ENCODE measurements around the gene TBC1D24.

The TBC1D24 gene

DNA sequence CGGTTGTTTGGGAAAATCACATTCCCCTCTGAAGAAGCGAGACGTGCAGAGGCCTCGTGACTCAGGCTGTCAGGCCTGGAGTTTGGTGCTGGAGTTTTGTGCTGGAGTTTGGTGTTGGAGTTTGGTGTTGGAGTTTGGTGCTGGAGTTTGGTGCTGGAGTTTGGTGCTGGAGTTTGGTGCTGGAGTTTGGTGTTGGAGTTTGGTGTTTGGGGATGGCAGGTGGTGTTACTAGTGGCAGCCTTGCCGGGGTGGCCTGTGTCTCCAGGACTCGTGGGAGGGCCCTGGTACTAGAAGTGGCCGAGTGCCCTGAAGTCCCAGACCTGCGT is 12.6 kb downstream of the TBC1D24 start:
- Mint-ChIP-seq H3K4me3 (peak overlapping the region; percentile 75 to 80), H3K27me3 (no peaks in the 10 kb centered on the region), H3K4me1 (peaks cover 25 to 27% of the 10 kb centered on the region in 2 donors), H3K36me3 (peaks cover 0 to 13% of the 10 kb centered on the region in 2 donors), H3K27ac (peak overlapping the region; percentile 95), H3K9me3 (no peaks in the 10 kb centered on the region)
- ATAC-seq (replicated peaks): no peak
- DNase-seq: no peak

DNA sequence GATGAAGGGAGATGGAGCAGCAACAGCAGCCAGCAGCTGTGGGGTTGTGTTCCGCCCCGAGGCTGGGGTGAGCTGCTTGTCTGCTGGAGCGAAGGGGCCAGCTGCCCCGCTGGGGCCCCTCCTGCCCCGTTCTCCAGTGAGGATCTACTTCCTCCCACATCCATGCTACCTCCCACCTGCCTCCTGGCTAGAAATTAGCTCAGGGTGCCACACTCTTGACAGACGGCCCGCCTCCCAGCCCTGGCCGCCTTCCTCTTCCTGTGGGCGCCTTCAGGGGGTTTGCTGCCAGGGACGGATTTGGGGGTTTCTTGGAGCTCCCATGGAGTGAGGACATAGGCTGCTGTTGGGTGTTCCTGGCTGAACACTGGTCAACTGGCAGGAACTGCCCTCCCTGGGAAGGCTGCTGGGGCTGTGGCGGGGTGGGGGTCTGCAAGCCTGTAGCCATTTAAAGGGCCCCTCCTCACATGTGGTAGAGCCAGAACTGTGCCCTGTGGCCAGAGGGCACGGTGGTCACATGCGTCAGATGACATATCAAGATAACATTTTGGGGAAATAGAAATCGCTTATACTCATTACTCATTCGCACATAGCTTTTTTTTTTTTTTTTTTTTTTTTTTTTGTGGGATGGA is 13.1 kb downstream of the TBC1D24 start:
- H3K36me3 Mint-ChIP-seq: peaks cover 0 to 10% of the 10 kb centered on the region in 2 donors
- H3K9me3 Mint-ChIP-seq: no peaks in the 10 kb centered on the region
- peak overlapping the region; percentile 75 to 80 for H3K4me3 Mint-ChIP-seq
- no peak for ATAC-seq (replicated peaks)
- peaks cover 23 to 25% of the 10 kb centered on the region in 2 donors for H3K4me1 Mint-ChIP-seq
- H3K27ac Mint-ChIP-seq: peak overlapping the region; percentile 95
- H3K27me3 Mint-ChIP-seq: no peaks in the 10 kb centered on the region
- no peak for DNase-seq

- H3K4me1 Mint-ChIP-seq: peaks cover 20% of the 10 kb centered on the region in 2 donors
- H3K9me3 Mint-ChIP-seq: no peaks in the 10 kb centered on the region
- no peak overlapping the region for H3K27ac Mint-ChIP-seq
- H3K36me3 Mint-ChIP-seq: peaks cover 0 to 10% of the 10 kb centered on the region in 2 donors
- no peaks in the 10 kb centered on the region for H3K27me3 Mint-ChIP-seq
- no peak for DNase-seq
- ATAC-seq (replicated peaks): no peak
- no peak overlapping the region for H3K4me3 Mint-ChIP-seq
Measured at GRCh38 chr16:2489581-2489980, 14.7 kb downstream of the TBC1D24 start.

GRCh38 chr16:2490190-2491105 is 15.5 kb downstream of the TBC1D24 start:
- peaks cover 0 to 10% of the 10 kb centered on the region in 2 donors for H3K36me3 Mint-ChIP-seq
- peaks cover 17 to 19% of the 10 kb centered on the region in 2 donors for H3K4me1 Mint-ChIP-seq
- no peak for DNase-seq
- no peak for ATAC-seq (replicated peaks)
- no peak overlapping the region for H3K4me3 Mint-ChIP-seq
- H3K27me3 Mint-ChIP-seq: no peaks in the 10 kb centered on the region
- H3K9me3 Mint-ChIP-seq: no peaks in the 10 kb centered on the region
- H3K27ac Mint-ChIP-seq: no peak overlapping the region

DNA sequence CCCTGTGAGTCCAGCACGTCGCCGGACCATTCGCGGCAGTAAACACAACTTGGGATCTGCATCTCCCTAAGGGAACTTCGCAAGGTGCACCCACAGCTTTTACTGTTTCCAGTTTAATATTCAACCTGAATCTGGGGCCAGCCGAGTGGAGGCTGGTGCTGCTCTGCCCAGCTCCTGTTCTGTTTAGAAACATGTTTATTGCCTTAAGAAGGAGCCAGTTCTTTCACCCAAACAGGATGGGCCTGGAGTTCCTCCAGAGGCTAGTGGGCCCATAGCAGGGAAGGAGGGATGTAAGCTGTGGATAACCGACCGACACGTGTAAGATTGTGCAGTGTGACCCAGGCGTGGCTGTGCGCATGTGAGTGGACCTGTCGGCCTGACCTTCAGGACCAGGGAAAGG is 17.4 kb downstream of the TBC1D24 start:
- peaks cover 8 to 10% of the 10 kb centered on the region in 2 donors for H3K4me1 Mint-ChIP-seq
- peaks cover 3 to 11% of the 10 kb centered on the region in 2 donors for H3K36me3 Mint-ChIP-seq
- H3K9me3 Mint-ChIP-seq: no peaks in the 10 kb centered on the region
- no peak overlapping the region for H3K4me3 Mint-ChIP-seq
- no peaks in the 10 kb centered on the region for H3K27me3 Mint-ChIP-seq
- no peak for DNase-seq
- ATAC-seq (replicated peaks): no peak
- H3K27ac Mint-ChIP-seq: no peak overlapping the region

- Mint-ChIP-seq H3K27ac (no peak overlapping the region), H3K9me3 (no peaks in the 10 kb centered on the region), H3K4me3 (no peak overlapping the region), H3K36me3 (peaks cover 7 to 15% of the 10 kb centered on the region in 2 donors), H3K4me1 (peaks cover 0 to 2% of the 10 kb centered on the region in 2 donors), H3K27me3 (no peaks in the 10 kb centered on the region)
- ATAC-seq (replicated peaks): no peak
- no peak for DNase-seq
Measured at GRCh38 chr16:2493605-2494004, 18.7 kb downstream of the TBC1D24 start.

GRCh38 chr16:2494616-2495015 is 19.7 kb downstream of the TBC1D24 start:
- Mint-ChIP-seq H3K4me1 (peaks cover 0 to 3% of the 10 kb centered on the region in 2 donors), H3K4me3 (no peak overlapping the region), H3K9me3 (no peaks in the 10 kb centered on the region), H3K36me3 (peaks cover 7 to 18% of the 10 kb centered on the region in 2 donors), H3K27me3 (no peaks in the 10 kb centered on the region), H3K27ac (no peak overlapping the region)
- DNase-seq: no peak
- ATAC-seq (replicated peaks): no peak

GRCh38 chr16:2495041-2495440 is 20.1 kb downstream of the TBC1D24 start:
- H3K27me3 Mint-ChIP-seq: no peaks in the 10 kb centered on the region
- H3K4me3 Mint-ChIP-seq: no peak overlapping the region
- H3K9me3 Mint-ChIP-seq: no peaks in the 10 kb centered on the region
- H3K36me3 Mint-ChIP-seq: peaks cover 7 to 15% of the 10 kb centered on the region in 2 donors
- DNase-seq (no peak), ATAC-seq (replicated peaks) (no peak)
- H3K27ac Mint-ChIP-seq: no peak overlapping the region
- H3K4me1 Mint-ChIP-seq: peaks cover 0 to 4% of the 10 kb centered on the region in 2 donors

- DNase-seq: no peak
- H3K4me1 Mint-ChIP-seq: peaks cover 0 to 6% of the 10 kb centered on the region in 2 donors
- H3K27me3 Mint-ChIP-seq: no peaks in the 10 kb centered on the region
- no peaks in the 10 kb centered on the region for H3K9me3 Mint-ChIP-seq
- H3K4me3 Mint-ChIP-seq: no peak overlapping the region
- no peak for ATAC-seq (replicated peaks)
- H3K27ac Mint-ChIP-seq: no peak overlapping the region
- H3K36me3 Mint-ChIP-seq: peaks cover 11 to 14% of the 10 kb centered on the region in 2 donors
Measured at GRCh38 chr16:2496223-2497115, 21.5 kb downstream of the TBC1D24 start.

GRCh38 chr16:2497116-2497630 is 22.2 kb downstream of the TBC1D24 start:
- peak overlapping the region; percentile 60 for H3K27ac Mint-ChIP-seq
- DNase-seq (no peak), ATAC-seq (replicated peaks) (no peak)
- H3K4me1 Mint-ChIP-seq: peaks cover 5 to 10% of the 10 kb centered on the region in 2 donors
- no peaks in the 10 kb centered on the region for H3K27me3 Mint-ChIP-seq
- H3K4me3 Mint-ChIP-seq: no peak overlapping the region
- H3K36me3 Mint-ChIP-seq: peaks cover 13 to 14% of the 10 kb centered on the region in 2 donors
- H3K9me3 Mint-ChIP-seq: no peaks in the 10 kb centered on the region

DNA sequence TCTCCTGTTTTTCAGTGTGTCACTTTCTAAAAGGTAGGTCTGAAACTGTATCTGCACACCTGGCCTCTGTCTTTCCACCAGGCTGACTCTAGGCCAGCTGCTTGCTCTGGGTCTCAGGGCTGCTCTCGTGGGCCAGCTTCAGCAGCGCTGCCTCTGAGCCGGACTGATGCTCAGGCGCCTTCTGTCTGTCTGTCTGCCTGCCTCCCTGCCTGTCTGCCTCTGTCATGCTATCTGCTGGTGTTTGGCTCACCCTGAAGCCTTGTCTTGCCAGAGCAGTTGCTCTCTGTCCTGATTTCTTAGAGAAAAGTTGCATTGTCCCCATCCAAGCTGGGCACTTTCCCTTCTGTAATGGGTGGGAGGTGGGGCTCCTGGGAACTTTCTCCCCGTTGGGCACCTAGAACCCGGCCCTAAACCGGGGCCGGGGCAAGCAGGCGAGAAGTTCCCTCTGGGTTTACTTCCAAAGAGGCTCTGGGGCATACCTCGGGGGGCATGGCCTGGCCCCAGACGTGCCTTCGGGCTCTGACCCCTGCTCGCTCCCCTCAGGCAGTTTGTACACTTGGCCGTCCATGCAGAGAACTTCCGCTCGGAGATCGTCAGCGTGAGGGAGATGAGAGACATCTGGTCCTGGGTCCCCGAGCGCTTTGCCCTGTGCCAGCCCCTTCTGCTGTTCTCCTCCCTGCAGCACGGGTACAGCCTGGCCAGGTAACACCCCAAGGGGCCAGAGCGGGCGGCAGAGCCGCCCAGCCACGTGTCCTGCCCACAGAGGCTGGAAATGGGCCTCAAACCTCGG is 23.0 kb downstream of the TBC1D24 start:
- Mint-ChIP-seq H3K4me1 (peaks cover 5 to 11% of the 10 kb centered on the region in 2 donors), H3K27me3 (no peaks in the 10 kb centered on the region), H3K27ac (peak overlapping the region; percentile 60), H3K4me3 (no peak overlapping the region), H3K36me3 (peaks cover 13 to 14% of the 10 kb centered on the region in 2 donors), H3K9me3 (no peaks in the 10 kb centered on the region)
- no peak for DNase-seq
- ATAC-seq (replicated peaks): no peak

DNA sequence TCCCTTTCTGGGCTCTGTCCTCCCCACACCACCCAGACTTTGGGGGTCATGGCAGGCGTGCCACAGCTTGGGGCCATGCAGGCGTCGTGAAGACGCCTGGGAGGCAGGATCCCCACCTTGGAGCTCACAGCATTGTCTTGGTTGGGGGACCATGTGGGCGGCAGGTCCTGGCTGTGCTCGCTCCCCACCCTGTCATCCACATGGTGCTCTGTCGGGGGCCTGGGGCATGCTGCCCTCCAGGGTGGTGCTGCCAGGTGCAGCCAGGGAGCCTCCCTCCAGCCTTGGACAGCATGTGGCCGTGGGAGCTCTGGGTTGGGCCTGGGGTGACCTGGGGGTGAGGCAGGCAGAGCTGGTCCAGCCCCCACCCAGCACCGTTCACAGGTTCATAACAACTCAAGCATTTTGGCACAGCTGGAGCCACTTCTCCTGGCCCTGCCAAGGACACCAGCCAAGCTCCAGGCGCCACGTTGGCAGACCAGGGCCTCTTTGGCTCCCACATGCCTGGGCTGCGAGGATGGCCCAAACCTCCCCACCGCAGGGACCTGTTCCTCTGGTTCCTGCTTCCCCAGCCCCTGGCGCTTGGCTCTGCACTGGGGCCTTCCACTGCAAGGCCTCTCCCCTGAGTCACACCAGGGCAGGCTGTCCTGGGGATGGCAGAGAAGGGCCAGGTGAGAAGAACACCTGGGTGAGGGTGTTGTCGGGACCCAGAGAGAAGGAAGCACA is 23.8 kb downstream of the TBC1D24 start:
- no peaks in the 10 kb centered on the region for H3K9me3 Mint-ChIP-seq
- H3K27ac Mint-ChIP-seq: no peak overlapping the region
- H3K4me1 Mint-ChIP-seq: peaks cover 5 to 11% of the 10 kb centered on the region in 2 donors
- DNase-seq (no peak), ATAC-seq (replicated peaks) (no peak)
- peaks cover 13 to 14% of the 10 kb centered on the region in 2 donors for H3K36me3 Mint-ChIP-seq
- no peak overlapping the region for H3K4me3 Mint-ChIP-seq
- no peaks in the 10 kb centered on the region for H3K27me3 Mint-ChIP-seq

DNA sequence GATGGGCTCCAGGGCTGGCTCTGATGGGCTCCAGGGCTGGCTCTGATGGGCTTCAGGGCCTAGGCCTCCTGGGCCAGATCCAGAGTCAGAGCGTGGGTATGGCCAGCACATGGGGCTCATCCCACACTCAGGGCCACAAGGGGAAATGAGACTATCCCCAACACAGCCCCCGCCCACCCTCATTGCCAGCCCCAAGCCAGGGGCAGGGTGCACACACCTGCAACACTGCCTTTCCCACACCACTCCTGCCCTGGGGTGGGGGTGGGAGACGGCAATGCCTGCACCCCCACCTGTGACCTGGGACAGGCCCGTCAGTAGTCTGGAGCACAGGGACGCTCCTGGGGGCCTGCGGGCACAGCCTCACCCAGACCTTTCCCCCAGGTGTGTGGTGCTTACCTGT is 24.5 kb downstream of the TBC1D24 start:
- peak overlapping the region; percentile 25 for H3K27ac Mint-ChIP-seq
- no peaks in the 10 kb centered on the region for H3K9me3 Mint-ChIP-seq
- no peak overlapping the region for H3K4me3 Mint-ChIP-seq
- DNase-seq (no peak), ATAC-seq (replicated peaks) (no peak)
- H3K4me1 Mint-ChIP-seq: peaks cover 5 to 11% of the 10 kb centered on the region in 2 donors
- H3K36me3 Mint-ChIP-seq: peaks cover 13 to 14% of the 10 kb centered on the region in 2 donors
- H3K27me3 Mint-ChIP-seq: no peaks in the 10 kb centered on the region

Measured in stimulated activated naive B cell treated with anti-CD40 and anti-IgM and Interleukin-4, amounts not matched to agents 10 μg/mL and 1 μg/mL and 100 μg/mL, for 72 hours (primary cell).